Osteoblast (primary cell): Measurements from ENCODE around the gene KCNQ1. TPM values are rescaled to one million over a fixed set of nuclear protein-coding genes. Genes with fewer than 3 reads are reported as not detected.
A peak's percentile ranks its signal among the peaks of the same experiment; 100 is the strongest.

Experiments
- DNase-seq: peaks from one replicate; pipeline ENCODE4 v3.0.0; 2011; ENCODE audit warnings: low spot score, mixed read lengths; ENCODE audit not compliant: insufficient read length; ENCODE audit errors: missing footprints
- H2AFZ ChIP-seq: 2 replicates; pipeline ENCODE4 v1.6.0; 2011; ENCODE audit warnings: mild to moderate bottlenecking, low read length
- H3K27ac ChIP-seq: 2 replicates; pipeline ENCODE4 v1.5.1; 2011; ENCODE audit warnings: mild to moderate bottlenecking, low read depth, low read length, moderate library complexity
- H3K27me3 ChIP-seq: 2 replicates; pipeline ENCODE4 v1.6.0; 2012; ENCODE audit warnings: mild to moderate bottlenecking, control low read depth, inconsistent platforms, low read length, moderate library complexity; ENCODE audit not compliant: insufficient read depth
- H3K36me3 ChIP-seq: 2 replicates; pipeline ENCODE4 v1.5.1; 2011; ENCODE audit warnings: mild to moderate bottlenecking, low read length, control low read depth, moderate library complexity; ENCODE audit not compliant: insufficient read depth
- H3K4me1 ChIP-seq: 2 replicates; pipeline ENCODE4 v1.5.1; 2011; ENCODE audit warnings: mild to moderate bottlenecking, low read length, control low read depth, moderate library complexity; ENCODE audit not compliant: insufficient read depth
- H3K4me2 ChIP-seq: 2 replicates; pipeline ENCODE4 v1.6.0; 2011; ENCODE audit warnings: mild to moderate bottlenecking, low read length; ENCODE audit not compliant: insufficient read depth
- H3K4me3 ChIP-seq: fragments of 200-600 bp; sonication (generic); 3 replicates; pipeline ENCODE4 v1.5.1; 2012; ENCODE audit warnings: mild to moderate bottlenecking, low read length, inconsistent platforms; ENCODE audit not compliant: insufficient read depth
- H3K79me2 ChIP-seq: 2 replicates; pipeline ENCODE4 v1.6.0; 2012; ENCODE audit warnings: mild to moderate bottlenecking, low read length, control low read depth, inconsistent platforms; ENCODE audit not compliant: insufficient read depth
- H3K9me3 ChIP-seq: 2 replicates; pipeline ENCODE4 v1.5.1; 2011; ENCODE audit warnings: low read depth, low read length, control low read depth
- H4K20me1 ChIP-seq: 2 replicates; pipeline ENCODE4 v1.6.0; 2012; ENCODE audit warnings: mild to moderate bottlenecking, low read length, control low read depth; ENCODE audit not compliant: insufficient read depth
- CTCF ChIP-seq: IDR thresholded peaks from 2 replicates; pipeline ENCODE4 v1.5.1; 2011; ENCODE audit warnings: mild to moderate bottlenecking, low read depth, low read length, moderate library complexity; ENCODE audit errors: extremely low read depth
- total RNA-seq: library from RNA; depleted of rRNA; stranded (reverse); fragments of >200 nt; gene quantifications from 2 replicates; pipeline ENCODE4 v1.2.3, GENCODE V29; 2012

The KCNQ1 gene
- total RNA-seq, 1 donor: not detected

- Histone ChIP-seq H3K79me2 (peaks cover 20% of the 10 kb centered on the region), H3K36me3 (peaks cover 13% of the 10 kb centered on the region), H4K20me1 (peaks cover 28% of the 10 kb centered on the region), H3K27ac (no peak overlapping the region), H3K4me2 (no peak overlapping the region), H2AFZ (no peak overlapping the region), H3K4me3 (no peak overlapping the region), H3K27me3 (no peaks in the 10 kb centered on the region), H3K4me1 (no peaks in the 10 kb centered on the region), H3K9me3 (peaks cover 24% of the 10 kb centered on the region)
- peak; percentile 69 for DNase-seq
- no peak for TF ChIP-seq CTCF
These were observed 219.6 kb downstream of the KCNQ1 start for GRCh38 chr11:2664376-2664775.

GRCh38 chr11:2664791-2665525, 220.2 kb downstream of the KCNQ1 start:
- Histone ChIP-seq H4K20me1 (peaks cover 33% of the 10 kb centered on the region), H3K4me1 (no peaks in the 10 kb centered on the region), H3K27ac (no peak overlapping the region), H3K79me2 (peaks cover 26% of the 10 kb centered on the region), H2AFZ (no peak overlapping the region), H3K36me3 (peaks cover 13% of the 10 kb centered on the region), H3K4me3 (no peak overlapping the region), H3K4me2 (no peak overlapping the region), H3K27me3 (no peaks in the 10 kb centered on the region), H3K9me3 (peaks cover 21% of the 10 kb centered on the region)
- DNase-seq: peak; percentile 73
- no peak for TF ChIP-seq CTCF

GRCh38 chr11:2665526-2666400, 221.0 kb downstream of the KCNQ1 start:
- H3K27me3 ChIP-seq: no peaks in the 10 kb centered on the region
- no peaks in the 10 kb centered on the region for H3K4me1 ChIP-seq
- no peak overlapping the region for H3K27ac ChIP-seq
- no peak overlapping the region for H3K4me2 ChIP-seq
- no peak overlapping the region for H3K4me3 ChIP-seq
- H3K36me3 ChIP-seq: peaks cover 13% of the 10 kb centered on the region
- DNase-seq: peak; percentile 32
- peaks cover 34% of the 10 kb centered on the region for H3K79me2 ChIP-seq
- no peak overlapping the region for H2AFZ ChIP-seq
- TF ChIP-seq CTCF: no peak
- peaks cover 41% of the 10 kb centered on the region for H4K20me1 ChIP-seq
- peaks cover 16% of the 10 kb centered on the region for H3K9me3 ChIP-seq

GRCh38 chr11:2666401-2666741, 221.6 kb downstream of the KCNQ1 start:
- Histone ChIP-seq H3K36me3 (peaks cover 13% of the 10 kb centered on the region), H2AFZ (no peak overlapping the region), H3K79me2 (peaks cover 38% of the 10 kb centered on the region), H3K4me2 (no peak overlapping the region), H3K27me3 (no peaks in the 10 kb centered on the region), H3K4me1 (no peaks in the 10 kb centered on the region), H3K4me3 (no peak overlapping the region), H4K20me1 (peaks cover 46% of the 10 kb centered on the region), H3K9me3 (peaks cover 10% of the 10 kb centered on the region), H3K27ac (no peak overlapping the region)
- no peak for TF ChIP-seq CTCF
- peak; percentile 22 for DNase-seq
